ENCODE measurements around the gene SDK1.

DNA sequence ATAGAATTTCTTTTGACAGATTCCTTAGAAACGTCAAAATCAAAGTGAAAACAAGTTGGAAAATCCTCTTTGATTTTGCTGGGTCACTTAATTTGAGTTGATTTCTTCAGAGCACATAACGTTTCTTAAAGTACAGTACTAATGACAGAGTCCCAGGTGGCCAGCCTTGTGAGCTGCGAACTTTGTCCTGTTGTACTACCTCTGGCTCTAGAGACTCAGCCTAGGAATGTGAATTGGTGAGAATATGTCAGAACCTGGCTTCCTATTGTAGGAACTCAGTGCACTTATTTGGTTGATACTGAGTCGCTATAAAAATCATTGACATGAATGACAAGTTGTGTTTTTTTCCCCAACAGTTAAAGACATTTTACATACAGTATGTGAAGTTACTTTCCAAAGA is 20.2 kb downstream of the SDK1 start:
- TF ChIP-seq, protein P1, sequence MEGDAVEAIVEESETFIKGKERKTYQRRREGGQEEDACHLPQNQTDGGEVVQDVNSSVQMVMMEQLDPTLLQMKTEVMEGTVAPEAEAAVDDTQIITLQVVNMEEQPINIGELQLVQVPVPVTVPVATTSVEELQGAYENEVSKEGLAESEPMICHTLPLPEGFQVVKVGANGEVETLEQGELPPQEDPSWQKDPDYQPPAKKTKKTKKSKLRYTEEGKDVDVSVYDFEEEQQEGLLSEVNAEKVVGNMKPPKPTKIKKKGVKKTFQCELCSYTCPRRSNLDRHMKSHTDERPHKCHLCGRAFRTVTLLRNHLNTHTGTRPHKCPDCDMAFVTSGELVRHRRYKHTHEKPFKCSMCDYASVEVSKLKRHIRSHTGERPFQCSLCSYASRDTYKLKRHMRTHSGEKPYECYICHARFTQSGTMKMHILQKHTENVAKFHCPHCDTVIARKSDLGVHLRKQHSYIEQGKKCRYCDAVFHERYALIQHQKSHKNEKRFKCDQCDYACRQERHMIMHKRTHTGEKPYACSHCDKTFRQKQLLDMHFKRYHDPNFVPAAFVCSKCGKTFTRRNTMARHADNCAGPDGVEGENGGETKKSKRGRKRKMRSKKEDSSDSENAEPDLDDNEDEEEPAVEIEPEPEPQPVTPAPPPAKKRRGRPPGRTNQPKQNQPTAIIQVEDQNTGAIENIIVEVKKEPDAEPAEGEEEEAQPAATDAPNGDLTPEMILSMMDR (IDR thresholded peaks at IDR 0.05) = no peak
- TF ChIP-seq POLR2AphosphoS5 (IDR thresholded peaks at IDR 0.05) (no peak), POLR2A (IDR thresholded peaks at IDR 0.05) (no peak), EP300 (IDR thresholded peaks at IDR 0.05) (no peak)
